ENCODE measurements around the gene CEP250. TPM values are rescaled to one million over a fixed set of nuclear protein-coding genes. Genes with fewer than 3 reads are reported as not detected.

Gene CEP250
- total and polyA plus RNA-seq, 12 donors, result 4.8 to 18.8 (median 13.8) TPM

DNA sequence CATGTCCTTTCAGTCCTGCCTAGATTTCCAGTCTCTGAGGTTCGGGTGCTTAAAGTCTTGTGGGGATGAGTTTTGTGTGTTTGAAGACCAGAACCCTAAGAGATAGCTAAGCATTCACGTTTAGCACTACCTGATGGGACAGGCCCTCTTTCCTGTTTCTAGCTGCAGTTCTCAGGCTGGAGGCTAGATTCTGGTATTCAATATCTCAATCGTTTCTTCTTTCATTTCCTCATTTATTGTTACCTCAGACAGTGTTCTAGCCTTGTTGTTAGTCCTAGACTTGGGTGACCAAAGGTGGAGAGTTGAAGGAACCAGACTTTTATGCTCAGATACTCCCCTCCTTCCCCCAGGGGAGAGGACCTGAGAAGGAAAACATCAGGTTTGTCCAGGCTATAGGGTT is 16.8 kb downstream of the CEP250 start:
- WGBS, 2 donors, result 87 to 95% methylated on average over 3 of the region's 3 CpGs
- Histone ChIP-seq H3K4me3 (no peak overlapping the region), H3K9me3 (no peaks in the 10 kb centered on the region), H3K27ac (no peak overlapping the region), H3K4me1 (no peaks in the 10 kb centered on the region), H3K27me3 (no peaks in the 10 kb centered on the region), H3K36me3 (peaks cover 0 to 100% (median 57%) of the 10 kb centered on the region in 9 donors)
- DNase-seq (no peak), ATAC-seq (no peak)
- TF ChIP-seq, protein P1, sequence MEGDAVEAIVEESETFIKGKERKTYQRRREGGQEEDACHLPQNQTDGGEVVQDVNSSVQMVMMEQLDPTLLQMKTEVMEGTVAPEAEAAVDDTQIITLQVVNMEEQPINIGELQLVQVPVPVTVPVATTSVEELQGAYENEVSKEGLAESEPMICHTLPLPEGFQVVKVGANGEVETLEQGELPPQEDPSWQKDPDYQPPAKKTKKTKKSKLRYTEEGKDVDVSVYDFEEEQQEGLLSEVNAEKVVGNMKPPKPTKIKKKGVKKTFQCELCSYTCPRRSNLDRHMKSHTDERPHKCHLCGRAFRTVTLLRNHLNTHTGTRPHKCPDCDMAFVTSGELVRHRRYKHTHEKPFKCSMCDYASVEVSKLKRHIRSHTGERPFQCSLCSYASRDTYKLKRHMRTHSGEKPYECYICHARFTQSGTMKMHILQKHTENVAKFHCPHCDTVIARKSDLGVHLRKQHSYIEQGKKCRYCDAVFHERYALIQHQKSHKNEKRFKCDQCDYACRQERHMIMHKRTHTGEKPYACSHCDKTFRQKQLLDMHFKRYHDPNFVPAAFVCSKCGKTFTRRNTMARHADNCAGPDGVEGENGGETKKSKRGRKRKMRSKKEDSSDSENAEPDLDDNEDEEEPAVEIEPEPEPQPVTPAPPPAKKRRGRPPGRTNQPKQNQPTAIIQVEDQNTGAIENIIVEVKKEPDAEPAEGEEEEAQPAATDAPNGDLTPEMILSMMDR (IDR thresholded peaks at IDR 0.05), result no peak
- intact Hi-C loops (cut with DNase I), result loop anchor here in 1 of 10 donors (10.0 kb wide), 1 partner anchor 413 kb away; no protein-coding TSS in a partner anchor

DNA sequence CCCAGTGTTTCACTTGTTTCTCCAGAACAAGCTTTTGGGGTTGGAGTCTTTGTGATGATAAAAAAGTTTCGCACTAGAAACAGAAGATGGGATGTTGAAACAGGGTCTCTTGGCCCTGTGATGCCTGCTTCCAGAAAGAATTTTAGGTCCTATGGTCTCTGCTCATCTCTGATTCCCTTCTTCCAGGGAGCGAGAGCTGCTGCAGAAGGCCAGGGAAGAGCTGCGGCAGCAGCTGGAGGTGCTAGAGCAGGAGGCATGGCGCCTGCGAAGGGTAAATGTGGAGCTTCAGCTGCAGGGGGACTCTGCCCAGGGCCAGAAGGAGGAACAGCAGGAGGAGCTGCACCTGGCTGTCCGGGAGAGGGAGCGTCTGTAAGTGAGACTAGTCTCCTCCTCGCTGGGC is 18.3 kb downstream of the CEP250 start:
- DNase-seq (no peak), ATAC-seq (no peak)
- H3K9me3 ChIP-seq, result no peaks in the 10 kb centered on the region
- no peaks in the 10 kb centered on the region for H3K4me1 ChIP-seq
- 84 to 88% methylated on average over 8 of the region's 8 CpGs for WGBS, 2 donors
- no peak overlapping the region for H3K4me3 ChIP-seq
- TF ChIP-seq, protein P1 (IDR thresholded peaks at IDR 0.05), result no peak
- H3K27me3 ChIP-seq, result no peaks in the 10 kb centered on the region
- intact Hi-C loops (cut with DNase I), result loop anchor here in 1 of 10 donors (10.0 kb wide), 1 partner anchor 411 kb away; no protein-coding TSS in a partner anchor
- peaks cover 0 to 100% (median 71%) of the 10 kb centered on the region in 9 donors for H3K36me3 ChIP-seq
- no peak overlapping the region for H3K27ac ChIP-seq

DNA sequence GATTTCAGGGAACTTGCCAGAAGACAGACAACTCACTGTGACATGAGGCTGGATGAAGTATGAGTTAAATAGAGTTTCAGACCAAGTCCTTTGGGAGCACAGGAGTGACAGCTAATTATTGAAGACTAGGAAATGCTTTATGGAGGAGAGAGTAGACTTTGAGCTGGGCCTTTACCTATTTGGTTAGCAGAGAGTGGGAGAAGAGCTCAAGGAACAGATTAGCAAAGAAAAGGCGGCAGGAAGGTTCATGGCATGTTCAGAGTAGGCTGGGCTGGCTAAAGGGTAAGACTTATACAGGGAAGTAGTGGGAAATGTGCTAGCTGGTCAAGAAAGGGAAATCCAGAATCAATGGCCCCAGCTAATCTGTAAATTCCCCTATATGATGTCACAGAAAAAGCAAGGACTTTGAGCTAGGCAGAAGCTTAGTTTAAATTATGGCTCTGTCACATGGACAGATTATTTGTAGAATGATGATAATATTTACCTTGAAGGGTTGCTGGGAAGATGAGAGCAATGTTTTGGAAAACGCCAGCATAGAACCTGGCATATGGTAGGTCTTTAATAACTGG is 19.0 kb downstream of the CEP250 start:
- DNase-seq, result no peak
- ATAC-seq, result no peak
- 93 to 96% methylated on average over 2 of the region's 2 CpGs for WGBS, 2 donors
- no peaks in the 10 kb centered on the region for H3K27me3 ChIP-seq
- H3K9me3 ChIP-seq, result no peaks in the 10 kb centered on the region
- H3K27ac ChIP-seq, result no peak overlapping the region
- H3K4me1 ChIP-seq, result no peaks in the 10 kb centered on the region
- H3K4me3 ChIP-seq, result no peak overlapping the region
- TF ChIP-seq, protein P1 (IDR thresholded peaks at IDR 0.05), result no peak
- peaks cover 0 to 100% (median 70%) of the 10 kb centered on the region in 9 donors for H3K36me3 ChIP-seq
- intact Hi-C loops (cut with DNase I), result loop anchor here in 1 of 10 donors (10.0 kb wide), 1 partner anchor 410 kb away; no protein-coding TSS in a partner anchor

DNA sequence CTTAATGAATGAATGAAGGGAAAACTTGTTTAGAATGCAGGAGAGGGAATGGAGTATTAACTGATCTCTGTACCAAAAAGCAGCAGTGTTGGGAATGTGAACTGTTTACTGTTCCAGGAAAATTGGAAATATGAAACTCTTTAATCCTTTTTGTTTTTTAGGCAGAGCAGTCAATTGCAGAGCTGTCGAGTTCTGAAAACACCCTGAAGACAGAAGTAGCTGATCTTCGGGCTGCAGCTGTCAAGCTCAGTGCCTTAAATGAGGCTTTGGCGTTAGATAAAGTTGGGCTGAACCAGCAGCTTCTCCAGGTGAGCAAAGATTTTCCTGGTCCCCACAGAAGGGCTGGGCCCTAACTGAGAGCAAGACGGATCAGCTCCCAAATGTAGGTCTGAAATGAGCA is 20.9 kb downstream of the CEP250 start:
- no peaks in the 10 kb centered on the region for H3K9me3 ChIP-seq
- ATAC-seq (no peak), DNase-seq (no peak)
- TF ChIP-seq, protein P1 (IDR thresholded peaks at IDR 0.05), result no peak
- no peak overlapping the region for H3K4me3 ChIP-seq
- 91 to 93% methylated on average over 4 of the region's 4 CpGs for WGBS, 2 donors
- intact Hi-C loops (cut with DNase I), result loop anchor here in 1 of 10 donors (10.0 kb wide), 1 partner anchor 409 kb away; no protein-coding TSS in a partner anchor
- peaks cover 0 to 100% (median 66%) of the 10 kb centered on the region in 9 donors for H3K36me3 ChIP-seq
- no peaks in the 10 kb centered on the region for H3K27me3 ChIP-seq
- H3K27ac ChIP-seq, result no peak overlapping the region
- H3K4me1 ChIP-seq, result no peaks in the 10 kb centered on the region

All from heart right ventricle (tissue), 16 donors.